ENCODE results near the gene MAP2K5.

DNA sequence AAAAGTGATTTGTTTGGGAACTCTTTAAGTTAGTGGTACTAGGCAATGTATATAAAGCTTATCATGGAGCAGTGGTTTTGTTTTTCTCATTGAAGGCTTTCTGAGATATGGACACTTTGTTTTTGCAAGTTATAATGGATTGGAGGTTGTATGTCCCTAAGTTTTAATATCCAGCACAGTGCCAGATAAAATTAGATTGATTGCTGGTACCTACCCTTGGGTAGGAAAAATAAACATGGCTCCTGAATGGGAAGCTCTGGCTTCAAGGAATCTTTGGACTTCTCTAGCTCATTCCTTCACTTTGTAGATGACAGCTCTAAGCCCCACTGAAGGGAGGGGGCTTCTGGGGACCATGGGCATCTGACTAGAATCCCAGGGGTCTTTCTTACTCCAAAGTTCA lies 201.1 kb downstream of the MAP2K5 start:
- TF ChIP-seq HNRNPK (IDR thresholded peaks at IDR 0.05; ENCODE audit: low read depth, low read length, poor library complexity, severe bottlenecking) (no peak), ZBTB7A (IDR thresholded peaks at IDR 0.05; ENCODE audit: borderline replicate concordance, control insufficient read depth, low read depth, low read length) (no peak), MTA2 (IDR thresholded peaks at IDR 0.05; ENCODE audit: low read depth) (no peak), MEF2D (tag; conservative IDR thresholded peaks at IDR 0.05; ENCODE audit: low read depth) (no peak), PTBP1 (IDR thresholded peaks at IDR 0.05; ENCODE audit: low read depth, low read length) (no peak), ATF1 (CRISPR knock-in tag; IDR thresholded peaks at IDR 0.05) (no peak), ATF1 (tag; IDR thresholded peaks at IDR 0.05) (no peak), TCF7 (IDR thresholded peaks at IDR 0.05; ENCODE audit: borderline replicate concordance) (no peak)
- TF ChIP-seq, protein P1, sequence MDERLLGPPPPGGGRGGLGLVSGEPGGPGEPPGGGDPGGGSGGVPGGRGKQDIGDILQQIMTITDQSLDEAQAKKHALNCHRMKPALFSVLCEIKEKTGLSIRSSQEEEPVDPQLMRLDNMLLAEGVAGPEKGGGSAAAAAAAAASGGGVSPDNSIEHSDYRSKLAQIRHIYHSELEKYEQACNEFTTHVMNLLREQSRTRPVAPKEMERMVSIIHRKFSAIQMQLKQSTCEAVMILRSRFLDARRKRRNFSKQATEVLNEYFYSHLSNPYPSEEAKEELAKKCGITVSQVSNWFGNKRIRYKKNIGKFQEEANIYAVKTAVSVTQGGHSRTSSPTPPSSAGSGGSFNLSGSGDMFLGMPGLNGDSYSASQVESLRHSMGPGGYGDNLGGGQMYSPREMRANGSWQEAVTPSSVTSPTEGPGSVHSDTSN (CRISPR knock-in tag; IDR thresholded peaks at IDR 0.05; ENCODE audit: low read depth) = no peak
- TF ChIP-seq, protein P1 (tag; conservative IDR thresholded peaks at IDR 0.05; ENCODE audit: low read depth) = no peak
